HepG2 (cell line): Measurements from ENCODE around the gene GP2. TPM values are rescaled to one million over a fixed set of nuclear protein-coding genes. Genes with fewer than 3 reads are reported as not detected.
A peak's percentile ranks its signal among the peaks of the same experiment; 100 is the strongest.

Experiments used
- GATA4 ChIP-seq: sonication (generic); IDR thresholded peaks from 2 replicates; pipeline ENCODE4 v1.6.1; 2016; ENCODE audit warnings: antibody characterized with exemption, low read depth, borderline replicate concordance
- MIXL1 ChIP-seq: IDR thresholded peaks from 2 replicates; pipeline ENCODE4 v1.6.1; 2016
- MLLT10 ChIP-seq: sonication (generic); formaldehyde crosslinking; IDR thresholded peaks from 2 replicates; pipeline ENCODE4 v1.4.0; 2020; ENCODE audit warnings: missing genetic modification reagents
- NR1H2 ChIP-seq: sonication (generic); formaldehyde crosslinking; IDR thresholded peaks from 2 replicates; pipeline ENCODE4 v1.8.1; 2022; ENCODE audit warnings: low read depth, missing genetic modification reagents, borderline replicate concordance
- RAD21 ChIP-seq: fragments of 450-650 bp; formaldehyde crosslinking; IDR thresholded peaks from 2 replicates; pipeline ENCODE4 v1.5.0; 2020; ENCODE audit warnings: mild to moderate bottlenecking
- STAG1 ChIP-seq: sonication (generic); formaldehyde crosslinking; IDR thresholded peaks from 2 replicates; pipeline ENCODE4 v1.4.0; 2020; ENCODE audit warnings: missing genetic modification reagents
- TEAD3 ChIP-seq: optimal IDR thresholded peaks from 2 replicates; pipeline ENCODE3; 2016; ENCODE audit warnings: borderline replicate concordance
- ZNF609 ChIP-seq: sonication (generic); formaldehyde crosslinking; IDR thresholded peaks from 2 replicates; pipeline ENCODE4 v1.4.0; 2020; ENCODE audit warnings: mild to moderate bottlenecking, missing genetic modification reagents, borderline replicate concordance
- polyA plus RNA-seq, 8 experiments: library from polyadenylated mRNA; depleted of rRNA in 3 of 8; stranded (reverse) in 7 of 8; unstranded in 1 of 8; fragments of >200 nt; fragmentation: Illumina TruSeq in 4 of 8; extraction: Trizol in 4 of 8; gene quantifications; 2 replicates each; pipeline versions ENCODE4 v1.2.1 to v1.2.3, GENCODE V29; 2011 to 2016; ENCODE audit warnings: low read depth in 4 of 8, missing spikeins in 1 of 8, mixed read lengths in 1 of 8; ENCODE audit not compliant: insufficient read depth in 1 of 8
- total RNA-seq, 5 experiments: library from RNA; depleted of rRNA; stranded (reverse); fragments of >200 nt; fragmentation: Illumina TruSeq; extraction: Trizol; gene quantifications; 2 replicates each; pipeline ENCODE4 v1.2.3, GENCODE V29; 2016; ENCODE audit warnings: low read depth in 1 of 5
- TF ChIP-seq, protein P1 (sequence below), 2 experiments: IDR thresholded peaks; 2 replicates each; pipeline ENCODE4 v1.6.1; 2011 to 2012; ENCODE audit warnings: low read length in 2 of 2, borderline replicate concordance in 1 of 2, low read depth in 1 of 2, mild to moderate bottlenecking in 1 of 2, moderate library complexity in 1 of 2
- TF ChIP-seq, protein P2 (sequence below): sonication (generic); formaldehyde crosslinking; IDR thresholded peaks from 2 replicates; pipeline ENCODE4 v1.8.1; 2023; ENCODE audit warnings: mild to moderate bottlenecking, missing genetic modification reagents, borderline replicate concordance

The GP2 gene
- total and polyA plus RNA-seq, 2 of the 13 experiments (the other 11 are each of a cell fraction or from before 2014, with no cell fraction given) = 0.15 to 0.69 TPM

- no peak for TF ChIP-seq ZNF609 (CRISPR knock-in tag)
- TF ChIP-seq STAG1 = peak; percentile 76
- TF ChIP-seq TEAD3 (CRISPR knock-in tag) = peak; percentile 6
- TF ChIP-seq RAD21 (CRISPR knock-in tag) = peak; percentile 57
- TF ChIP-seq, protein P1, sequence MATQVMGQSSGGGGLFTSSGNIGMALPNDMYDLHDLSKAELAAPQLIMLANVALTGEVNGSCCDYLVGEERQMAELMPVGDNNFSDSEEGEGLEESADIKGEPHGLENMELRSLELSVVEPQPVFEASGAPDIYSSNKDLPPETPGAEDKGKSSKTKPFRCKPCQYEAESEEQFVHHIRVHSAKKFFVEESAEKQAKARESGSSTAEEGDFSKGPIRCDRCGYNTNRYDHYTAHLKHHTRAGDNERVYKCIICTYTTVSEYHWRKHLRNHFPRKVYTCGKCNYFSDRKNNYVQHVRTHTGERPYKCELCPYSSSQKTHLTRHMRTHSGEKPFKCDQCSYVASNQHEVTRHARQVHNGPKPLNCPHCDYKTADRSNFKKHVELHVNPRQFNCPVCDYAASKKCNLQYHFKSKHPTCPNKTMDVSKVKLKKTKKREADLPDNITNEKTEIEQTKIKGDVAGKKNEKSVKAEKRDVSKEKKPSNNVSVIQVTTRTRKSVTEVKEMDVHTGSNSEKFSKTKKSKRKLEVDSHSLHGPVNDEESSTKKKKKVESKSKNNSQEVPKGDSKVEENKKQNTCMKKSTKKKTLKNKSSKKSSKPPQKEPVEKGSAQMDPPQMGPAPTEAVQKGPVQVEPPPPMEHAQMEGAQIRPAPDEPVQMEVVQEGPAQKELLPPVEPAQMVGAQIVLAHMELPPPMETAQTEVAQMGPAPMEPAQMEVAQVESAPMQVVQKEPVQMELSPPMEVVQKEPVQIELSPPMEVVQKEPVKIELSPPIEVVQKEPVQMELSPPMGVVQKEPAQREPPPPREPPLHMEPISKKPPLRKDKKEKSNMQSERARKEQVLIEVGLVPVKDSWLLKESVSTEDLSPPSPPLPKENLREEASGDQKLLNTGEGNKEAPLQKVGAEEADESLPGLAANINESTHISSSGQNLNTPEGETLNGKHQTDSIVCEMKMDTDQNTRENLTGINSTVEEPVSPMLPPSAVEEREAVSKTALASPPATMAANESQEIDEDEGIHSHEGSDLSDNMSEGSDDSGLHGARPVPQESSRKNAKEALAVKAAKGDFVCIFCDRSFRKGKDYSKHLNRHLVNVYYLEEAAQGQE (IDR thresholded peaks at IDR 0.05; ENCODE audit: borderline replicate concordance in 1 of 2, low read depth in 1 of 2, low read length in 2 of 2) = no peak
- TF ChIP-seq, protein P2, sequence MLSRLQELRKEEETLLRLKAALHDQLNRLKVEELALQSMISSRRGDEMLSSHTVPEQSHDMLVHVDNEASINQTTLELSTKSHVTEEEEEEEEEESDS (CRISPR knock-in tag) = no peak
- TF ChIP-seq MIXL1 (CRISPR knock-in tag) = peak; percentile 99
- 0 out of 2 replicates have a peak, but pooled peaks have one; percentile 45 for TF ChIP-seq NR1H2
- no peak for TF ChIP-seq GATA4
- TF ChIP-seq MLLT10 (CRISPR knock-in tag) = no peak
- TF ChIP-seq, all 625 proteins: peak for 10
These were observed 32.7 kb upstream of the GP2 start (continued) for GRCh38 chr16:20359997-20360396.
